Stimulated activated naive B cell treated with anti-CD40 and anti-IgM and Interleukin-4, amounts not matched to agents 10 μg/mL and 1 μg/mL and 100 μg/mL, for 72 hours (primary cell): ENCODE measurements around the gene DYNC1LI2.
"Not testable (repeated sequence)": the region's sequence is repeated elsewhere in the genome, so short reads cannot be mapped to it uniquely, and the experiment has no call there.

Experiments
- ATAC-seq, 2 donors: fragments of 150-1000 bp; cut with Tn5 transposase; replicated peaks; 2 replicates each; pipeline ENCODE4 v1.10.0; 2021; ENCODE audit warnings: moderate library complexity in 1 of 2
- DNase-seq: peaks from one replicate; pipeline ENCODE4 v3.0.0; 2021
- H3K27ac Mint-ChIP-seq: one replicate; pipeline ENCODE4 v1.8.0; 2022; ENCODE audit warnings: mild to moderate bottlenecking, mixed read lengths
- H3K27me3 Mint-ChIP-seq, 2 donors: one replicate each; pipeline ENCODE4 v1.8.0; 2022; ENCODE audit warnings: mixed read lengths in 2 of 2
- H3K36me3 Mint-ChIP-seq, 2 donors: one replicate each; pipeline ENCODE4 v1.8.0; 2022; ENCODE audit warnings: mixed read lengths in 2 of 2, mild to moderate bottlenecking in 1 of 2
- H3K4me1 Mint-ChIP-seq, 2 donors: one replicate each; pipeline ENCODE4 v1.8.0; 2022; ENCODE audit warnings: mixed read lengths in 2 of 2, mild to moderate bottlenecking in 1 of 2
- H3K4me3 Mint-ChIP-seq, 2 donors: one replicate each; pipeline ENCODE4 v1.8.0; 2022; ENCODE audit warnings: mild to moderate bottlenecking in 2 of 2, mixed read lengths in 2 of 2, moderate library complexity in 1 of 2
- H3K9me3 Mint-ChIP-seq, 2 donors: one replicate each; pipeline ENCODE4 v1.8.0; 2022; ENCODE audit warnings: mixed read lengths in 2 of 2, mild to moderate bottlenecking in 1 of 2

Gene DYNC1LI2

DNA sequence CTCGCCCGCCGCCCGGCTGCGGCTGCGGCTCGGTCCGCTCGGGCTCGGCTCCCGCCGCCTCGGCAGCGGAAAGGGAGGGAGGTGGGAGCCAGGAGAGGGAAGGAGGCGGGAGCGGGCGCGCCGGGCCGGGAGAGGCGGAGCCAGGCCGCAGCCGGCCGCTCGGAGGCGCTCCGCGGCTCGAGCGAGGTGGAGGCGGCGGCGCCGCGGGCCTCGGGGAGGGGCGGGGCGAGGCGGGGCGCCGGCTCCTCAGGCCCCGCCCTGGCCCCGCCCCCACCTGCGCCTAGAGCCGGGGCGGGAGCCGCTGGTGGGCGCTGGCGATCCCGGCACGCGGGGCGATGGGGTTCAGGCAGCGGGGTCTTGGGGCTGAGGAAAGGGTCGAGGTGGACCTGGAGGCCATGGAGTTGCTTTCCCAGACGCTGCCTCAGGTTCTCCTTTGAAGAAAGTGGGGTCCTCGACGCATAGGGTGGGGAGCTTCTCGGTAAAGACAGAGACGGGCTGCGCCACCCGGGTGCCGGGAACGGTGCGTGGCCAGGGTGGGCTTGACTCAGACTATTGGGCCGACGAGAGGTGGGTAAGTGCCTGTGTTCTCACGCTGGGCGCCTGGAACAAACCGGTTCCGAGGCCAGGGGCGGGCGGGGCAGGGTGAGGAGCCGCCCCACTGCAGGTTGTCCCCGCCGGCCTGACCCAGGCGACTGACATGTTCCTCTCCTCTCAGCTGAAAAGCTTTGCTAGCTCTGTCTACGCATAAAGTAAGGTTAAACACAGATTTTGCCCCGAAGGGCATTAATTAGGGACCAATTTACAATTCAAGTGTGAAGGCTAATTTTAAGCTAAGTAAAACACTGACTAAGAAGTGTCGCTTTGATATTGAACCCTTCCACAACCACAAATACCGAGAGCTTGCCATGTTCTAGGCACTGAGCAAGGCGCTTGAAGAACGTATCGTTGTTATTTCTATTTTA lies 54.5 kb downstream of the DYNC1LI2 start, which contains the start of gene CMTM4:
CMTM4 (minus strand) TSS at position 75 of the 962 bp plus-strand sequence. CDS start 218 bp downstream, outside the sequence.
- peaks cover 1 to 16% of the 10 kb centered on the region in 2 donors for H3K4me1 Mint-ChIP-seq
- peaks cover 26 to 45% of the 10 kb centered on the region in 2 donors for H3K27me3 Mint-ChIP-seq
- H3K36me3 Mint-ChIP-seq: no peaks in the 10 kb centered on the region
- H3K9me3 Mint-ChIP-seq: no peaks in the 10 kb centered on the region
- H3K27ac Mint-ChIP-seq: no peak within 1 kb of the TSS
- peak; percentile 44 for DNase-seq
- peak; percentile 93 to 95 for ATAC-seq
- peak within 1 kb of the TSS; percentile 78 to 85 for H3K4me3 Mint-ChIP-seq

DNA sequence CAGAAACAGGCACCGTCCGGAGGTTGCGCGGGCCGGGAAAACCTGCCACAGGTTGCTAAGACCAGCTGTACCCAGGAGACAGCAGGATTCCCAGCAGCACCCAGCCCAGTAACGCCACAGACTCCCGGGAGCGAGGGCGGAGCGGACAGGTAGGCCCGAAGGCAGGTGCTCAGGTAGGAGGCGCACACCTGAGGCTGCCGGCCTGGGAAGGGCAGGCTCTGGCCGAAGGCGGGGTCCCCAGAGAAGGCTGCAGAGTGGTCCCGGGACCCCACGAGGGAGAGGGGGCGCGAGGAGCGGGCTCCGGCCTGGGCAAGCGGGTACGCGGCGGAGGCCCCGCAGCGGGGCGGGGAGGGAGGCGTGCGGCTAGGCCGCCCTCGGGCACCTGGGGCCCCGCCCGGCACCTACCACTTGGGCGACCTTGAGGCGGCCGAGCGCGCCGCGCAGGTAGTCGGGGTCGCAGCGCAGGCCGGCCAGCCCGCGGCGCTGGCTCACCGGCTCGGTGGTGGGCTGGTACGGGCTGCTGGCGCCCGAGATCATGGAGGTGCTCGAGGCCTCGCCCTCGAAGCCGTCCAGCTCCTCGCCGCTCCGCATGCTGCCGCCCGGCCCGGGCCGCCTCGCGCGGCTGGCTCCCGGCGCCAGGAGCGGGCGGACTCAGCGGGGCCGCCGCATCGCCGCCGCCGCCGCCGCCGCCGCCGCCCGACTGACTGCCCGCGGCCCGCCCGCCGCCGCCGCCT lies 55.3 kb downstream of the DYNC1LI2 start:
- ATAC-seq: peak; percentile 53 to 57
- H3K4me1 Mint-ChIP-seq: peaks cover 1 to 16% of the 10 kb centered on the region in 2 donors
- peak overlapping the region; percentile 78 to 79 for H3K4me3 Mint-ChIP-seq
- H3K27me3 Mint-ChIP-seq: peaks cover 29 to 47% of the 10 kb centered on the region in 2 donors
- DNase-seq: peak; percentile 2
- H3K36me3 Mint-ChIP-seq: no peaks in the 10 kb centered on the region
- H3K9me3 Mint-ChIP-seq: no peaks in the 10 kb centered on the region
- H3K27ac Mint-ChIP-seq: no peak overlapping the region

- H3K4me1 Mint-ChIP-seq: peaks cover 1 to 16% of the 10 kb centered on the region in 2 donors
- ATAC-seq (no peak), DNase-seq (no peak)
- no peaks in the 10 kb centered on the region for H3K9me3 Mint-ChIP-seq
- H3K27ac Mint-ChIP-seq: no peak overlapping the region
- H3K27me3 Mint-ChIP-seq: peaks cover 31 to 52% of the 10 kb centered on the region in 2 donors
- H3K4me3 Mint-ChIP-seq: peak overlapping the region; percentile 78 to 79
- no peaks in the 10 kb centered on the region for H3K36me3 Mint-ChIP-seq
Measured at GRCh38 chr16:66695471-66695934, 55.9 kb downstream of the DYNC1LI2 start.

DNA sequence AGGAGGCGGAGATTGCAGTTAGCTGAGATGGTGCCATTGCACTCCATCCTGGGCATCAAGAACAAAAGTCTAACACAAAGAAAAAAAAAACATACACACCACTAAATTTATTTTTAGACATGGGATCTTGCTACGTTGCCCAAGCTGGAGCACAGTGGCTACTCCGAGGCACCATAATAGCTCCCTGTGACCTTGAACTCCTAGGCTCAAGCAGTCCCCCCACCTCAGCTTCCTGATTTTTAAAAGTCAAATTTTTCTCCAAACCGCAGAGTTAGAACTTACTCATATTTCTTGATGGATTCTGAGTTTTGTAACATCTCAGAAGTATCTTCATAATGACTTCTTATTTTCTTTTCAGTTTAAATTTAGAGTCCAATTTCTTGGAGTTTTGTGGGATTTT lies 58.3 kb downstream of the DYNC1LI2 start:
- ATAC-seq (no peak), DNase-seq (no peak)
- H3K4me3 Mint-ChIP-seq: no peak overlapping the region
- no peaks in the 10 kb centered on the region for H3K9me3 Mint-ChIP-seq
- peaks cover 28 to 51% of the 10 kb centered on the region in 2 donors for H3K27me3 Mint-ChIP-seq
- H3K4me1 Mint-ChIP-seq: peaks cover 1 to 16% of the 10 kb centered on the region in 2 donors
- H3K36me3 Mint-ChIP-seq: no peaks in the 10 kb centered on the region
- no peak overlapping the region for H3K27ac Mint-ChIP-seq

- Mint-ChIP-seq H3K4me1 (peaks cover 1 to 16% of the 10 kb centered on the region in 2 donors), H3K27me3 (peaks cover 28 to 47% of the 10 kb centered on the region in 2 donors), H3K4me3 (no peak overlapping the region), H3K9me3 (no peaks in the 10 kb centered on the region), H3K27ac (no peak overlapping the region), H3K36me3 (no peaks in the 10 kb centered on the region)
- DNase-seq (no peak), ATAC-seq (no peak)
Measured at GRCh38 chr16:66692341-66692740, 59.1 kb downstream of the DYNC1LI2 start.

DNA sequence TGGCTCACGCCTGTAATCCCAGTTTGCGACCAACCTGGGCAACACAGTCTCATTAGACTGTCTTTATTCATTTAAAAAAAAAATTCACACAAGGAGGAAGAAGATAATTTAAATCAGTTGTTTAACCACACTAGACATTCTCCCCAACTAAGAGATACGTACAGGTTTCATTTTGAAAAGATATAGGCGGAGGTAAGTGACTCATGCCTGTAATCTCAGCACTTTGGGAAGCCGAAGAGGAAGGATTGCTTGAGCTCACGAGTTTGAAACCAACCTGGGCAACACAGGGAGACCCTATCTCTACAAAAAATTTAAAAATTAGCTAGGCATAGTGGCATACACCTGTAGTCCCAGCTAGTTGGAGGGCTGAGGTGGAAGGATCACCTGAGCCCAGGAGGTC lies 60.2 kb downstream of the DYNC1LI2 start:
- no peak for ATAC-seq
- no peak for DNase-seq
- Mint-ChIP-seq H3K27me3 (peaks cover 28 to 42% of the 10 kb centered on the region in 2 donors), H3K4me3 (no peak overlapping the region), H3K4me1 (peaks cover 1 to 12% of the 10 kb centered on the region in 2 donors), H3K36me3 (no peaks in the 10 kb centered on the region), H3K27ac (no peak overlapping the region), H3K9me3 (no peaks in the 10 kb centered on the region)

DNA sequence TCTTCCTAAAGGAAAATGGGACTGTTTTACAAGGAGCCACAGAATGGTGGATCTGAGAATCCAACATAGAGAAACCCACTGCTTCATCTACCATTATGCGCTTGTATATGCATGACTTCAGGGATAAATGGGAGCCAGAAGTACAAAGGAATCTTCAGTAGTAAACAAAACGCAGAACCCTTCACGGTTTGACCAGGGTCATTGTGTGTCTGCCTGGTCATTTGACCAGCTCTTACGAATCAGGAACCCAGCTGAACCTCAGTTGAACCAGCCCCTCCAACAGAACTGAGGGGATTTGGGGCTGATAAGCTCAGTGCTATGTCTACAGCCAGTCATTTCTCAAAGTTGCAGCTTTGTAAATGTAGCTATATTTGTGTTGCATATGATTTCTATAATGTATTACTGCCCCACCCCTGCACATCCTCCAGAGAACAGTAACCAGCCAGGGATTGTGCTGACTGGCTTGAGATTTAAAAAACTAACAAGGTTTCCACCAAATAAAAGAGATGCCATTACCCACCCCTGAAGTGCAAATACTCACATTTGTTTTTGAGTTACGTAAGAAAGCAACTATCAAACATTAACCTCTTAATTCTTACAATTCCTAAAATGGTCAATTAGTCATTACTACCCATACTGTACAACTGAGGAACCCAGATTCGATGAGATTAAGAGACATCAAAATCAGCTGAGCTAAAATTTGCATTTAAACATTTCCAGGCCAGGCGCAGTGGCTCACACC lies 61.1 kb downstream of the DYNC1LI2 start:
- Mint-ChIP-seq H3K36me3 (no peaks in the 10 kb centered on the region), H3K27ac (no peak overlapping the region), H3K4me1 (peaks cover 1 to 6% of the 10 kb centered on the region in 2 donors), H3K27me3 (peaks cover 26 to 35% of the 10 kb centered on the region in 2 donors), H3K4me3 (no peak overlapping the region), H3K9me3 (no peaks in the 10 kb centered on the region)
- ATAC-seq (no peak), DNase-seq (no peak)

GRCh38 chr16:66689282-66689681 lies 62.1 kb downstream of the DYNC1LI2 start:
- Mint-ChIP-seq H3K27me3 (peaks cover 18 to 32% of the 10 kb centered on the region in 2 donors), H3K4me3 (no peak overlapping the region), H3K9me3 (no peaks in the 10 kb centered on the region), H3K36me3 (no peaks in the 10 kb centered on the region), H3K4me1 (no peaks in the 10 kb centered on the region), H3K27ac (no peak overlapping the region)
- ATAC-seq: no peak
- no peak for DNase-seq

DNA sequence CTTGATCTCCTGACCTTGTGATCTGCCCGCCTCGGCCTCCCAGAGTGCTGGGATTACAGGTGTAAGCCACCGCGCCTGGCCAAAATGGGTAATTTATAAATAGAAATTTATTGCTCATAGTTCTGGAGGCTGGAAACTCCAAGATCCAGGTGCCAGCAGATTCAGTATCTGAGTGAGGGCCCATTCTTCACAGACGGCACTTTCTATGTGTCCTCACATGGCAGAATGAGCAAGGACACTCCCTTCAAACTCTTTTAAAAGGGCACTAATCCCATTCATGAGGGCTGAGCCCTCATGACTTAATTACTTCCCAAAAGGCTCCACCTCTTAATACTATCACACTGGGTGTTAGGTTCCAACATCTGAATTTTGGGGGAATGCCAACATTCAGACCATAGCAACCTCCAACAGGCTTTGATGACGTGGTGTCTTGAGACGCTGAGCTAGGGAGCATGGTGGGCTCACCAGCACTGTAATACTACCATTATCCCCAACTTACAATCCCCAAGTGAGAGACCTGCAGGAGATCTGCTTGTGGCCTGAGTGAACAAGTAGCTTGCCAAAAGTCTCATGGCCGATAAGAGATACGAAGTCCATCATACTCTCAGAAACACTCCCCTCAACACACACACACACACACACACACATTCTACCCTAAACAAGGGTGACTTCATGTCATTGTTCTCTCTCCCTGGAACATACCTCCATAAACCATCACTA lies 63.3 kb downstream of the DYNC1LI2 start:
- no peak for ATAC-seq
- H3K27ac Mint-ChIP-seq: no peak overlapping the region
- no peaks in the 10 kb centered on the region for H3K4me1 Mint-ChIP-seq
- peaks cover 6 to 20% of the 10 kb centered on the region in 2 donors for H3K27me3 Mint-ChIP-seq
- no peak for DNase-seq
- H3K9me3 Mint-ChIP-seq: no peaks in the 10 kb centered on the region
- no peaks in the 10 kb centered on the region for H3K36me3 Mint-ChIP-seq
- no peak overlapping the region for H3K4me3 Mint-ChIP-seq

DNA sequence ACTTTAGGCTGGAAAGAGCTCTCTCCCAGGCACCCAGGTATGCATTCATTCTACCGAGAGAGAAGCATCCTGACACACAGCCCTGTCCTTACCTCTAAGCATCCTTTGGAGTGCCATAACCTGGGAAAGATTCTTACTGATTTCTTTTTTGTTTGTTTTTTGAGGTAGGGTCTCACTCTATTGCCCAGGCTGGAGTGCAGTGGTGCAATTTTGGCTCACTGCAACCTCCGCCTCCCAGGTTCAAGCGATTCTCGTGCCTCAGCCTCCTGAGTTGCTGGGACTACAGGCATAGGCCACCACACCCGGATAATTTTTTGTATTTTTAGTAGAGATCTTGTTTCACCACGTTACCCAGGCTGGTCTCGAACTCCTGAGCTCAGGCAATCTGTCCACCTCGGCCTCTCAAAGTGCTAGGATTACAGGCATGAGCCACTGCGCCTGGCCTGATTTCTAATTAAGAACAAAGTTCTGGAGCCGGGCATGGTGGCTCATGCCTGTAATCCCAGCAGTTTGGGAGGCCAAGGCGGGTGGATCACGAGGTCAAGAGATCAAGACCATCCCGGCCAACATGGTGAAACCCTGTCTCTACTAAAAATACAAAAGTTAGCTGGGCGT lies 65.8 kb downstream of the DYNC1LI2 start:
- H3K36me3 Mint-ChIP-seq, ATAC-seq, DNase-seq, H3K27ac Mint-ChIP-seq, H3K4me3 Mint-ChIP-seq, H3K4me1 Mint-ChIP-seq, H3K9me3 Mint-ChIP-seq: not testable (repeated sequence)
- peaks cover 0 to 11% of the 10 kb centered on the region in 2 donors for H3K27me3 Mint-ChIP-seq

DNA sequence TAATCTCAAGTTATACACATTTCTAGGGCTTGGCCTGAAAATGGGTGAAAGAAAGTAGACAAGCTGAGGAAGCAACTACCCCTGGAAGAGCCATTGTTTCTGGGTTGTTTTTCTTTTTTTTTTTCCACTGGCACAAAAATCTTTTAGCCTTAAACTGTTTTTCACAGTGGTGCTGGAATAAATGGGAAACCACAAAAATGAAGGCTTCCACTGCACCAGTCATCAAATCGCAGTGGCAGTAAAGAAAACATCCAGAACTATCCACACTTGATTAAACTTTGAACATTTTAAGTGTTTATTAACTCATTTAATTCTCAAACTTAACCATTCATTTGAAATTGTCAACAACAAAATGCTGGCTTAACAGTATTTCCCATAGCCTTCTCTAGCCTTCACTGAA lies 69.1 kb downstream of the DYNC1LI2 start:
- H3K27me3 Mint-ChIP-seq: peaks cover 0 to 7% of the 10 kb centered on the region in 2 donors
- ATAC-seq (no peak), DNase-seq (no peak)
- no peaks in the 10 kb centered on the region for H3K9me3 Mint-ChIP-seq
- no peak overlapping the region for H3K4me3 Mint-ChIP-seq
- no peak overlapping the region for H3K27ac Mint-ChIP-seq
- no peaks in the 10 kb centered on the region for H3K36me3 Mint-ChIP-seq
- H3K4me1 Mint-ChIP-seq: no peaks in the 10 kb centered on the region

DNA sequence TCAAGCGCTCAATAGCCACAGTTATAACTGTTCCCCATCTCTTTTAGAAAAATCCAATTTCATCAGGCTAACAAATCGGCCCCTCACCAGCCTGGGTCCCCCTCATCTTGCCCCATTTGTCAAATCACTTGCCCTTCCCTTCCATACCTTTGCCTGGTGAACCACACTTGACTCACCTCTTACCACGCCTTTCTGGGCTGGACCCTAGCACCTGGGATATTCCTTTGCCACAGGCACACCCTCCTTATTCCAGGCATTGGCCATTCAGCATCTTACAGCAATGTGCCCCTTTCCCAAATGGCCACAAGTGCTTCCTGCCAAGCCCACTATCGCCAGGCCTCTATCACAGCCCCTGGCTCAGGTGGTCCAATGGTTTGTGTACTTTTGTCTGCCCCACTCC lies 69.7 kb downstream of the DYNC1LI2 start:
- H3K9me3 Mint-ChIP-seq: no peaks in the 10 kb centered on the region
- no peaks in the 10 kb centered on the region for H3K36me3 Mint-ChIP-seq
- H3K27ac Mint-ChIP-seq: no peak overlapping the region
- H3K27me3 Mint-ChIP-seq: peaks cover 0 to 7% of the 10 kb centered on the region in 2 donors
- no peak overlapping the region for H3K4me3 Mint-ChIP-seq
- DNase-seq (no peak), ATAC-seq (no peak)
- no peaks in the 10 kb centered on the region for H3K4me1 Mint-ChIP-seq

DNA sequence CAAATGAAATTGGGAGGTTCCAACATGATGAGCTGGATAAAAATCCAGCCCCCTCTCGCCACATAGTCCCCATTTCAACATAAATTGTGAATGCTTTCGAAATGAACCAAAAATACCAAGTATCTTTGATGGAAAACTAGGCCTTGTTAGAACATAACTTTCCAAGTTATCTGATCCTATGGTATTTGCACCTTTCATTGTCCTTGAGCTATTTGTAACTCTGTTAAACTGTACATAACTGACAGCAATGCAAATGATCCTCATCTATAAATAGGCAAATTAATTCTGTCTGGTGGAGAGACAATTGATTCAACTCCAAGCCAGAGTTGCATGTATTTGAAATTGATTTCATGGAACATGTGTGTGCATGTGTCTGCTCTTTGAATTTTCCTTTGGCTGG lies 73.1 kb downstream of the DYNC1LI2 start:
- Mint-ChIP-seq H3K27me3 (no peaks in the 10 kb centered on the region), H3K4me1 (no peaks in the 10 kb centered on the region), H3K4me3 (no peak overlapping the region), H3K36me3 (no peaks in the 10 kb centered on the region), H3K27ac (no peak overlapping the region), H3K9me3 (no peaks in the 10 kb centered on the region)
- ATAC-seq: no peak
- DNase-seq: no peak
